ENCODE results near the gene ADAMTS9. TPM values are rescaled to one million over a fixed set of nuclear protein-coding genes. Genes with fewer than 3 reads are reported as not detected.

ADAMTS9 gene
- total RNA-seq, 4 donors from 2014 or later = 4.8 to 49.8 (median 13.4) TPM

- TF ChIP-seq, protein P1, sequence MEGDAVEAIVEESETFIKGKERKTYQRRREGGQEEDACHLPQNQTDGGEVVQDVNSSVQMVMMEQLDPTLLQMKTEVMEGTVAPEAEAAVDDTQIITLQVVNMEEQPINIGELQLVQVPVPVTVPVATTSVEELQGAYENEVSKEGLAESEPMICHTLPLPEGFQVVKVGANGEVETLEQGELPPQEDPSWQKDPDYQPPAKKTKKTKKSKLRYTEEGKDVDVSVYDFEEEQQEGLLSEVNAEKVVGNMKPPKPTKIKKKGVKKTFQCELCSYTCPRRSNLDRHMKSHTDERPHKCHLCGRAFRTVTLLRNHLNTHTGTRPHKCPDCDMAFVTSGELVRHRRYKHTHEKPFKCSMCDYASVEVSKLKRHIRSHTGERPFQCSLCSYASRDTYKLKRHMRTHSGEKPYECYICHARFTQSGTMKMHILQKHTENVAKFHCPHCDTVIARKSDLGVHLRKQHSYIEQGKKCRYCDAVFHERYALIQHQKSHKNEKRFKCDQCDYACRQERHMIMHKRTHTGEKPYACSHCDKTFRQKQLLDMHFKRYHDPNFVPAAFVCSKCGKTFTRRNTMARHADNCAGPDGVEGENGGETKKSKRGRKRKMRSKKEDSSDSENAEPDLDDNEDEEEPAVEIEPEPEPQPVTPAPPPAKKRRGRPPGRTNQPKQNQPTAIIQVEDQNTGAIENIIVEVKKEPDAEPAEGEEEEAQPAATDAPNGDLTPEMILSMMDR (IDR thresholded peaks at IDR 0.05 in 4 of 5, conservative IDR thresholded peaks at IDR 0.05 in 1 of 5) = no peak
- TF ChIP-seq POLR2A (IDR thresholded peaks at IDR 0.05) = no peak
- Histone ChIP-seq H3K9me3 (no peaks in the 10 kb centered on the region), H3K4me3 (no peak overlapping the region), H3K27ac (peak overlapping the region in 3 of 4 donors; percentile 41 to 64 (median 45)), H3K36me3 (peaks cover 0 to 50% of the 10 kb centered on the region in 2 donors), H3K27me3 (no peaks in the 10 kb centered on the region), H3K4me1 (no peaks in the 10 kb centered on the region)
- in situ Hi-C loops (cut with MboI; ENCODE audit: low sequenced_read_pairs in 4 of 4) (no loop called here), intact Hi-C loops (cut with DNase I; ENCODE audit: low total_unique reads) (no loop called here)
- DNase-seq (no peak), ATAC-seq (no peak)
Observed at GRCh38 chr3:64650715-64651114, 37.1 kb downstream of the ADAMTS9 start.

- ATAC-seq (no peak), DNase-seq (no peak)
- in situ Hi-C loops (cut with MboI; ENCODE audit: low sequenced_read_pairs in 4 of 4) (no loop called here), intact Hi-C loops (cut with DNase I; ENCODE audit: low total_unique reads) (no loop called here)
- Histone ChIP-seq H3K9me3 (no peaks in the 10 kb centered on the region), H3K4me3 (no peak overlapping the region), H3K4me1 (no peaks in the 10 kb centered on the region), H3K27ac (peak overlapping the region in 3 of 4 donors; percentile 41 to 64 (median 45)), H3K36me3 (peaks cover 0 to 50% of the 10 kb centered on the region in 2 donors), H3K27me3 (no peaks in the 10 kb centered on the region)
- TF ChIP-seq, protein P1 (IDR thresholded peaks at IDR 0.05 in 4 of 5, conservative IDR thresholded peaks at IDR 0.05 in 1 of 5) = no peak
- TF ChIP-seq POLR2A (IDR thresholded peaks at IDR 0.05) = no peak
Observed at GRCh38 chr3:64650096-64650622, 37.6 kb downstream of the ADAMTS9 start.

GRCh38 chr3:64648927-64649906 is 38.6 kb downstream of the ADAMTS9 start:
- Histone ChIP-seq H3K9me3 (no peaks in the 10 kb centered on the region), H3K4me3 (no peak overlapping the region), H3K27ac (peak overlapping the region in 2 of 4 donors; percentile 45 to 64), H3K4me1 (no peaks in the 10 kb centered on the region), H3K27me3 (no peaks in the 10 kb centered on the region), H3K36me3 (peaks cover 0 to 54% of the 10 kb centered on the region in 2 donors)
- DNase-seq (no peak), ATAC-seq (no peak)
- intact Hi-C loops (cut with DNase I; ENCODE audit: low total_unique reads) = no loop called here
- TF ChIP-seq, protein P1 (IDR thresholded peaks at IDR 0.05 in 4 of 5, conservative IDR thresholded peaks at IDR 0.05 in 1 of 5) = no peak
- no peak for TF ChIP-seq POLR2A (IDR thresholded peaks at IDR 0.05)
- in situ Hi-C loops (cut with MboI; ENCODE audit: low sequenced_read_pairs in 4 of 4) = no loop called here

DNA sequence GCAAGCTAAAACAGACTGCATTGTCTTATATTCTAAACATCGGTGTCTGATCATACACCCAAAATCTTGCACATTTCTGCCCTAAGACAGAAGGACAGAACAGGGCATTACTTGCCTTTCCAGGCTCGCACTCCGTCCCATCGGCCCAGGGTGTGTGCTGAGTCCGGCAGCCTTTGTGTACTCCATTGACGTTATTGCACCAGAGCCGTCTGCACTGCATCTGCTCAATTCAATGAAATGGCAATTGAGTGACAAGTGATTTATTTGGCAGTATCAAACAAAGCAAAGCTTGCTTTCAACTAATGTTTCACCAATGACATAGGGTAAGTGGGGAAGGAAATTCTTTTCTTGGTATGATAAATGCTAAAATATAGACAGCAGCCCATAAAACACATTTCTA is 40.0 kb downstream of the ADAMTS9 start:
- H3K4me1 ChIP-seq = no peaks in the 10 kb centered on the region
- DNase-seq (no peak), ATAC-seq (no peak)
- H3K9me3 ChIP-seq = no peaks in the 10 kb centered on the region
- H3K27ac ChIP-seq = no peak overlapping the region
- H3K27me3 ChIP-seq = no peaks in the 10 kb centered on the region
- peaks cover 0 to 46% of the 10 kb centered on the region in 2 donors for H3K36me3 ChIP-seq
- no peak overlapping the region for H3K4me3 ChIP-seq
- intact Hi-C loops (cut with DNase I; ENCODE audit: low total_unique reads) = no loop called here
- in situ Hi-C loops (cut with MboI; ENCODE audit: low sequenced_read_pairs in 4 of 4) = no loop called here
- no peak for TF ChIP-seq POLR2A (IDR thresholded peaks at IDR 0.05)
- TF ChIP-seq, protein P1 (IDR thresholded peaks at IDR 0.05 in 4 of 5, conservative IDR thresholded peaks at IDR 0.05 in 1 of 5) = no peak
